ENCODE measurements around the gene SLC6A2. TPM values are rescaled to one million over a fixed set of nuclear protein-coding genes. Genes with fewer than 3 reads are reported as not detected.

SLC6A2 gene
- total RNA-seq, 4 donors from 2014 or later: not detected

- no peaks in the 10 kb centered on the region for H3K4me1 ChIP-seq
- no peaks in the 10 kb centered on the region for H3K36me3 ChIP-seq
- no peaks in the 10 kb centered on the region for H3K27me3 ChIP-seq
- no peaks in the 10 kb centered on the region for H3K9me3 ChIP-seq
- H3K4me3 ChIP-seq (replicated peaks in 1 of 3): no peak overlapping the region
- intact Hi-C loops (cut with DNase I): no loop called here
- no peak overlapping the region for H3K27ac ChIP-seq
- TF ChIP-seq POLR2A (IDR thresholded peaks at IDR 0.05) (no peak), CTCF (IDR thresholded peaks at IDR 0.05) (no peak)
- no peak for DNase-seq
- 75 to 77% methylated on average over 6 of the region's 6 CpGs for WGBS, 2 donors
These were observed 27.4 kb upstream of the SLC6A2 start for GRCh38 chr16:55628306-55628968.

- no peak for DNase-seq
- H3K27me3 ChIP-seq: no peaks in the 10 kb centered on the region
- no peak for TF ChIP-seq POLR2A (IDR thresholded peaks at IDR 0.05)
- no peak for TF ChIP-seq CTCF (IDR thresholded peaks at IDR 0.05)
- no peaks in the 10 kb centered on the region for H3K36me3 ChIP-seq
- no peak overlapping the region for H3K27ac ChIP-seq
- intact Hi-C loops (cut with DNase I): no loop called here
- H3K4me3 ChIP-seq (replicated peaks in 1 of 3): no peak overlapping the region
- no peaks in the 10 kb centered on the region for H3K9me3 ChIP-seq
- H3K4me1 ChIP-seq: no peaks in the 10 kb centered on the region
These were observed 25.0 kb upstream of the SLC6A2 start for GRCh38 chr16:55630774-55631173.

GRCh38 chr16:55632259-55632658, 23.5 kb upstream of the SLC6A2 start:
- Histone ChIP-seq H3K9me3 (no peaks in the 10 kb centered on the region), H3K4me1 (peaks cover 0 to 6% of the 10 kb centered on the region in 2 donors), H3K27me3 (no peaks in the 10 kb centered on the region), H3K4me3 (replicated peaks in 1 of 3) (no peak overlapping the region), H3K36me3 (no peaks in the 10 kb centered on the region), H3K27ac (no peak overlapping the region)
- intact Hi-C loops (cut with DNase I): no loop called here
- no peak for TF ChIP-seq POLR2A (IDR thresholded peaks at IDR 0.05)
- no peak for TF ChIP-seq CTCF (IDR thresholded peaks at IDR 0.05)
- no peak for DNase-seq

- H3K36me3 ChIP-seq: no peaks in the 10 kb centered on the region
- intact Hi-C loops (cut with DNase I): no loop called here
- H3K27ac ChIP-seq: no peak overlapping the region
- no peak overlapping the region for H3K4me3 ChIP-seq (replicated peaks in 1 of 3)
- H3K9me3 ChIP-seq: no peaks in the 10 kb centered on the region
- H3K4me1 ChIP-seq: peaks cover 0 to 8% of the 10 kb centered on the region in 2 donors
- no peaks in the 10 kb centered on the region for H3K27me3 ChIP-seq
- no peak for TF ChIP-seq POLR2A (IDR thresholded peaks at IDR 0.05)
- TF ChIP-seq CTCF (IDR thresholded peaks at IDR 0.05): no peak
- DNase-seq: no peak
These were observed 21.6 kb upstream of the SLC6A2 start for GRCh38 chr16:55634193-55634592.

GRCh38 chr16:55638256-55638655, 17.5 kb upstream of the SLC6A2 start:
- 91 to 95% methylated on average over 5 of the region's 5 CpGs for WGBS, 2 donors
- Histone ChIP-seq H3K36me3 (no peaks in the 10 kb centered on the region), H3K27ac (no peak overlapping the region), H3K4me3 (replicated peaks in 1 of 3) (no peak overlapping the region), H3K4me1 (peaks cover 0 to 8% of the 10 kb centered on the region in 2 donors), H3K27me3 (no peaks in the 10 kb centered on the region), H3K9me3 (no peaks in the 10 kb centered on the region)
- no peak for TF ChIP-seq POLR2A (IDR thresholded peaks at IDR 0.05)
- TF ChIP-seq CTCF (IDR thresholded peaks at IDR 0.05): no peak
- intact Hi-C loops (cut with DNase I): no loop called here
- DNase-seq: no peak

All from thyroid gland (tissue), 4 donors.